Stimulated activated CD4-positive, alpha-beta T cell treated with anti-CD3 and anti-CD28 coated beads, Interleukin-4, amount 100 ng/mL, for 4 hours (primary cell): ENCODE measurements around the gene TRIO.

Experiments
- DNase-seq, 2 experiments: peaks; one replicate each; pipeline ENCODE4 v3.0.0-alpha.2; 2020

TRIO gene

GRCh38 chr5:14445576-14446290 is 302.6 kb downstream of the TRIO start:
- no peak for DNase-seq

- DNase-seq = no peak
Measured at GRCh38 chr5:14447958-14448911, 305.1 kb downstream of the TRIO start.

GRCh38 chr5:14449052-14449661 is 306.0 kb downstream of the TRIO start:
- no peak for DNase-seq

GRCh38 chr5:14450018-14450524 is 306.9 kb downstream of the TRIO start:
- no peak for DNase-seq

- no peak for DNase-seq
Measured at GRCh38 chr5:14450742-14451141, 307.6 kb downstream of the TRIO start.

- DNase-seq = no peak
Measured at GRCh38 chr5:14451871-14452270, 308.7 kb downstream of the TRIO start.

GRCh38 chr5:14452685-14453454 is 309.7 kb downstream of the TRIO start:
- no peak for DNase-seq

GRCh38 chr5:14453481-14453880 is 310.3 kb downstream of the TRIO start:
- DNase-seq = no peak

- DNase-seq = no peak
Measured at GRCh38 chr5:14455814-14456321, 312.7 kb downstream of the TRIO start.

- no peak for DNase-seq
Measured at GRCh38 chr5:14457476-14457875, 314.3 kb downstream of the TRIO start.

GRCh38 chr5:14458414-14458813 is 315.3 kb downstream of the TRIO start:
- DNase-seq = no peak

- DNase-seq = no peak
Measured at GRCh38 chr5:14460844-14461398, 317.8 kb downstream of the TRIO start.

- DNase-seq = no peak
Measured at GRCh38 chr5:14462681-14463080, 319.5 kb downstream of the TRIO start.

GRCh38 chr5:14463629-14464028 is 320.5 kb downstream of the TRIO start:
- no peak for DNase-seq

GRCh38 chr5:14464096-14464495 is 321.0 kb downstream of the TRIO start:
- DNase-seq = no peak

GRCh38 chr5:14464671-14465070 is 321.5 kb downstream of the TRIO start:
- DNase-seq = no peak

GRCh38 chr5:14465116-14465515 is 322.0 kb downstream of the TRIO start:
- no peak for DNase-seq

GRCh38 chr5:14465776-14466175 is 322.6 kb downstream of the TRIO start:
- no peak for DNase-seq

- DNase-seq = no peak
Measured at GRCh38 chr5:14467251-14467650, 324.1 kb downstream of the TRIO start.

GRCh38 chr5:14467886-14468285 is 324.7 kb downstream of the TRIO start:
- DNase-seq = no peak

- DNase-seq = no peak
Measured at GRCh38 chr5:14469551-14470377, 326.6 kb downstream of the TRIO start.
